Activated naive CD8-positive, alpha-beta T cell treated with anti-CD3 and anti-CD28 coated beads for 36 hours (primary cell): Measurements from ENCODE around the gene SACM1L. TPM values are rescaled to one million over a fixed set of nuclear protein-coding genes. Genes with fewer than 3 reads are reported as not detected.
A peak's percentile ranks its signal among the peaks of the same experiment; 100 is the strongest.
"Not testable (repeated sequence)": the region's sequence is repeated elsewhere in the genome, so short reads cannot be mapped to it uniquely, and the experiment has no call there.

Experiments used
- DNase-seq: peaks from one replicate; pipeline ENCODE4 v3.0.0; 2021
- H3K27ac Mint-ChIP-seq: one replicate; pipeline ENCODE4 v1.8.0; 2022; ENCODE audit warnings: mild to moderate bottlenecking, moderate library complexity, mixed read lengths
- H3K27me3 Mint-ChIP-seq: one replicate; pipeline ENCODE4 v1.8.0; 2022; ENCODE audit warnings: mild to moderate bottlenecking, mixed read lengths
- H3K36me3 Mint-ChIP-seq: one replicate; pipeline ENCODE4 v1.8.0; 2021; ENCODE audit warnings: mild to moderate bottlenecking, mixed read lengths
- H3K4me1 Mint-ChIP-seq: one replicate; pipeline ENCODE4 v1.8.0; 2021; ENCODE audit warnings: mixed read lengths
- H3K4me3 Mint-ChIP-seq: one replicate; pipeline ENCODE4 v1.8.0; 2022; ENCODE audit warnings: mild to moderate bottlenecking, moderate library complexity, mixed read lengths
- H3K9me3 Mint-ChIP-seq: one replicate; pipeline ENCODE4 v1.8.0; 2022; ENCODE audit warnings: mixed read lengths
- total RNA-seq, 2 experiments: library from RNA; stranded (reverse); gene quantifications; one replicate each; pipeline ENCODE4 v1.2.3, GENCODE V29; 2021

SACM1L gene
- total RNA-seq, 2 experiments from 2014 or later: 99.3 to 101 TPM

DNA sequence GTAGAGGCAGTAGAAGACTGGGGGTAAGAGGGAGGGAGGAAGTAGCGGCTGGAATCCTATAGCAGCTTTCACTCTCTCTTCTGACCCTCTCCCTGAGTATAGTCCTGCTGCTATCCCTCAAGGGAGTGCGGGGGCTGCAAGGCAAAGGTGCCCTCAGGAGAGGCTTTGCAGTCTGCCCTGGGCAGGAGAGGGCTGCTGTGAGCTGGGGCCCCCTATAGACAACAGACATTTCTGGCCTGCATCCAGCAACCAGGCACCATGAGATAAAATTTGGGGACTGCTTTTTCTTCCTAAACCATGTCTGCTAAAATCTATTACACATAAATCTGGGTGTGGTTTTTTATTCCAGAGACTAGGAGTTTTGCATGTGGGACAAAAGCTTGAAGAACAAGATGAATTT, 48.0 kb downstream of the SACM1L start:
- H3K27me3 Mint-ChIP-seq: no peaks in the 10 kb centered on the region
- H3K4me3 Mint-ChIP-seq: no peak overlapping the region
- no peak for DNase-seq
- H3K4me1 Mint-ChIP-seq: peaks cover 38% of the 10 kb centered on the region
- peaks cover 50% of the 10 kb centered on the region for H3K36me3 Mint-ChIP-seq
- H3K27ac Mint-ChIP-seq: peak overlapping the region; percentile 76
- H3K9me3 Mint-ChIP-seq: no peaks in the 10 kb centered on the region

DNA sequence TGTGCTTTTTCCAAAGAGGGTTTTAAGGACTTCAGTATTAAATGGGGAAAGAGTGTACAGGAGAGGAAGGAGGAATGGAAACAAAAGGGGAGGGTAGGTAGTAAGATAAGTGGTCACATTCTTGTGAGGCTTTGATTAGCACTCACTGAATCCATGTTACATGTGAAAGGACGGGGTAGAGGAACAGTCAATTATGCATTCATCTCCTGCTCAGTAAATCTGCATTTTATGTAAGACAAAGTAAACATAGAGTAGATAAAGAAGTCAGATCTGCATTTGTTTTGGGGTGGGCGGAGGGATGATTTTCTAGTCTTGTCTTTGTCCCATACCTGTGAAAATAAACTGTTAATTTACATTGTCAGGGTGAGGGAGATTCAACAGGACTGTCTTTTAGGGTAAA, 50.8 kb downstream of the SACM1L start:
- H3K9me3 Mint-ChIP-seq: no peaks in the 10 kb centered on the region
- H3K4me3 Mint-ChIP-seq: no peak overlapping the region
- H3K36me3 Mint-ChIP-seq: peaks cover 37% of the 10 kb centered on the region
- no peak overlapping the region for H3K27ac Mint-ChIP-seq
- no peak for DNase-seq
- H3K4me1 Mint-ChIP-seq: peaks cover 38% of the 10 kb centered on the region
- H3K27me3 Mint-ChIP-seq: no peaks in the 10 kb centered on the region

DNA sequence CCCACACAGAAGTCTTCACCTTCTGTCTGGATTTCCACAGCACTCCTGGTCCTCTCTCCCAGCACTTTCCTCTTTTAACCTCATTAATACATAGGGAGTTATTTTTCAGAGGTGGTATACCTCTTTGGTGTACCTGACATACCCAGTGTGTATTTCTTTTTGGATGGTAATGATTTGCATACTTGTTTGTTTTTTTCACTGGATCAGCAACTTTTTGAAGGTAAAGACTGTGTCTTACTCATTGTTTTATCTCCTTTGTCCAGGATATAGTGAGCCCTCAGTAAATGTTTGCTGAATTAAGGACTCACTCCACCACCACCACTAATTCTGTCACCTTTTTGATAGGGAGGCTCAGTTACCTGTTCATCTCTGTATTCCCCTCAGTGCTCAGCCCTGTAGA, 52.1 kb downstream of the SACM1L start:
- Mint-ChIP-seq H3K4me3 (no peak overlapping the region), H3K27me3 (no peaks in the 10 kb centered on the region)

DNA sequence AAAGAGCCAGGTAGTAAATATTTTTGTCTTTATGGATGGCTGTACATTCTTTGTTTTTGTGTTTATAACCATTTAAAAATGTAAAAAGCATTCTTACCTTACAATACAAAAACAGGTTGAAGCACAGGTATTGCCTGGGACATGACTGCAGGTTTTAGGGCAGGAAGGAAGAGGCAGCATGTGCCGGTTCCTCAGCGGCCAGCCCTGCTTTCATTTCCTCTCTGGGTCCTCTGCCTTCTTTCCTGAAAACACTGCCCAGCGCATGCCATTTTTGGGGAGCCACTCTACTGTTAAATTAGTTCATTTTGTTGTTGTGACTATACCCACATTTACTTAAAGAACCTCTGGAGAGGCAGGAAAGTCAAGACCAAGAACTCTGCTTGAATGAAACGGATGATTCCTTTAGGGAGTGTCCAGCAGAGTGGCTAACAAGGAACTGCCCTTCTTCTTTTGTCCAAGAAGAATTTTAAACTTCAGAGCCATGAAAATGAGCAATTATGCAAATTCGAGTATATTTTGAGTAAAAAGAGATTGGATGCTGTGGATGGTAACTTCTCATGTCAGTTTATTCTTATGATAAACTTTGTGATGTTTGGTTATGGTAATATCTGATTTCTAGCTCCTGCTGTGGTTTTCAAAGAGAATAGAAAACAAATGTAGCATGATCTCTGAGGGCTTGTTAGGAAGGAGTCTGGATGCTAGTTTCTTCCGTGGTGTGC, 52.7 kb downstream of the SACM1L start:
- Mint-ChIP-seq H3K9me3 (no peaks in the 10 kb centered on the region), H3K27me3 (no peaks in the 10 kb centered on the region), H3K27ac (peak overlapping the region; percentile 21), H3K4me1 (peaks cover 26% of the 10 kb centered on the region), H3K4me3 (no peak overlapping the region), H3K36me3 (peaks cover 34% of the 10 kb centered on the region)
- DNase-seq: no peak

More for the DNA sequence above, 52.1 kb downstream of the SACM1L start:
- Mint-ChIP-seq H3K4me1 (peaks cover 32% of the 10 kb centered on the region), H3K36me3 (peaks cover 37% of the 10 kb centered on the region), H3K27ac (peak overlapping the region; percentile 16), H3K9me3 (no peaks in the 10 kb centered on the region)
- no peak for DNase-seq

DNA sequence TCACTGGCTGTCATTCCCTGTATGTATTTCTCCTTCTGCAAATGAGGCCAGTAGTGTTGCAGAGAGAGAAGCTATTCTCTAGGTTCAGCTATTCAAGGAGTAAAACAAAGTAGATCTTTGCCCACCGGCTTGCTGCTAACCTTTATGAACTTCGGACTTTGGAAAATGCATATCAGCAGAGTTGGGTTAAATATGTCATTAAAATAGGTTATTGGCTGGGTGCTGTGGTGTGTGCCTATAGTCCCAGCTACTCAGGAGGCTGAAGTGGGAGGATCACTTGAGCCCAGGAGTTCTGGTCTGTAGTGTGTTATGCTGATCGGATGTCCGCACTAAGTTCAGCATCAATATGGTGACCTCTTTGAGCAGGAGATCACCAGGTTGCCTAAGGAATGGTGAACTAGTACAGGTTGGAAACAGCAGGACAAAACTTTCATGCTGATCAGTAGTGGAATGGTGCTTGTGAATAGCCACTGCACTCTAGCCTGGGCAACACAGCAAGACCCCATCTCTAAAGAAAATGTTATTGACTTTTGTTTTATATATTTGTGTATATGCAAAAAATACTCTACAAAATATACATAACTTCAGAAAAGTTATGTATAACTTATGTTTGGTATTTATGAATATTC, 53.4 kb downstream of the SACM1L start:
- Mint-ChIP-seq H3K4me3 (no peak overlapping the region), H3K36me3 (peaks cover 29% of the 10 kb centered on the region), H3K4me1 (peaks cover 25% of the 10 kb centered on the region), H3K27ac (peak overlapping the region; percentile 21), H3K27me3 (no peaks in the 10 kb centered on the region), H3K9me3 (no peaks in the 10 kb centered on the region)
- no peak for DNase-seq

DNA sequence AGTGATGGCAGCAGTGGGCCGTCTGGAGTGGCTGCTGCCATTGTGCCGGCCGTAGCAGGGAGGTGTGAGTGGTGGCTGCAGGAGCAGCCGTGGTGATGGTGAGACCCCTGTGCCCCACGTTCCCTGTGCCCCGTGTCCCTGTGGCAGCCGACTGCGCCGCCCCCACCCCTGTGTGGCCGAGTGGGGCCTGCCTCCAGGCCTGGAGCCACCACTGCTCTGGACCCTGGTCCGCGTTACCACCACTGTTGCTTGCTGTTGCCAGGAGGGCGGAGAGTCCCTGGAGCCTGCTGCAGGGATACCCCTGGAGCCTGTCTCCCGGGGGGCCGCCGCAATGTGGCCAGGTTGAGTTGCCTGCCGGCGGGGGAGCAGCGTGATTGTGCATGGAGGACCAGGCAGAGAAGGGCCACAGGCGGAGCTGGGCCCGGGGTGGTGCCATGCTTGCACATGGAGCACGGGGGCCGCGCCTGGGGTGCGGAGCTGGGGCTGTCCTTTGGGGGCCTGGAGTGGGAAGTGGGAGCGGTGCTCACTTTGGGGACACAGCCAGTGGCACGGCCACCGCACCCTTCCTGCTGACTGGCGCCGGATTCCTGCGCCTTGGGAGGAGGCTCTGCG, 57.1 kb downstream of the SACM1L start:
- Mint-ChIP-seq H3K27ac (no peak overlapping the region), H3K4me3 (no peak overlapping the region), H3K4me1 (peaks cover 9% of the 10 kb centered on the region), H3K9me3 (no peaks in the 10 kb centered on the region), H3K27me3 (no peaks in the 10 kb centered on the region), H3K36me3 (peaks cover 7% of the 10 kb centered on the region)
- no peak for DNase-seq

DNA sequence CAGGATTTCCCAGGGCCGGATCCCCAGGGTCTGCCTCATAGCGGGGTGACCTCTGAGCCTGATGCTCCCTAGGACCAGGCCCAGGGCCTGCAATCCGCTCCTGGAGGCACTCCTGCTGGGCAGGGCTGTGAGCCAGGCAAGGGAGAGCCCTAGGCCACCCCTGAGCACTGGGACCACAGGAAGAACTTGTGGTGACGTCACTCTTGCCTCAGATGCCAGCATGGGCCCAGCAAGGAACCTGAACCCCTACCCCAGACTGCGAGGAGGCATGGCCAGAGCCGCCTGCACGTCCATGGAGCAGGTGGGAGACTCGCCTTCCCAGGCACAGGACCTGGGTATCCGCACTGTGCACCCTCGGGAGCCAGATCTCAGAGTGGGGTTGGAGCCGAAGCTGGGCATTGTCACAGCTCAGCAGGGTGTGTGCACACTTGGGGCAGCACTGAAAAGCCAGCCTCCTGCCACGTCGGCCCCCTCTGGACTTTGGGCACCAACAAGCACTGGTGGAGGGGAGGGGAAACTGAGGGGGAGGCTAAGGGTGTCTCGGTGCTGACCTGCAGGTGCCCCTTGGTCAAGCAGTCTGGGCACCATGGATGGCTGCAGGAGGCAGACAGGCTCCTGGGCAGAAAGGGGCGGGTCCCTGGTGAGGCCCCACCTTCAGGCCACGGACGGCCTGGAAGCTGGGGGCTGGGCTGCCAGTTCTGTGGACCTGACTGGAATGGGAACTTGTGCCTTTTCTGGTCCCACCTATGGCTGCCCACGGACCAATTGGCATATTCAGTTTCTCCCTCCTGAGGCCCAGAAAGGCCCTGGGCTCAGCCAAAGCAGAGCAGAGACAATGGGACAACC, 57.8 kb downstream of the SACM1L start:
- H3K36me3 Mint-ChIP-seq: peaks cover 5% of the 10 kb centered on the region
- H3K4me1 Mint-ChIP-seq: peaks cover 2% of the 10 kb centered on the region
- H3K4me3 Mint-ChIP-seq: no peak overlapping the region
- no peak for DNase-seq
- no peaks in the 10 kb centered on the region for H3K9me3 Mint-ChIP-seq
- no peaks in the 10 kb centered on the region for H3K27me3 Mint-ChIP-seq
- no peak overlapping the region for H3K27ac Mint-ChIP-seq

DNA sequence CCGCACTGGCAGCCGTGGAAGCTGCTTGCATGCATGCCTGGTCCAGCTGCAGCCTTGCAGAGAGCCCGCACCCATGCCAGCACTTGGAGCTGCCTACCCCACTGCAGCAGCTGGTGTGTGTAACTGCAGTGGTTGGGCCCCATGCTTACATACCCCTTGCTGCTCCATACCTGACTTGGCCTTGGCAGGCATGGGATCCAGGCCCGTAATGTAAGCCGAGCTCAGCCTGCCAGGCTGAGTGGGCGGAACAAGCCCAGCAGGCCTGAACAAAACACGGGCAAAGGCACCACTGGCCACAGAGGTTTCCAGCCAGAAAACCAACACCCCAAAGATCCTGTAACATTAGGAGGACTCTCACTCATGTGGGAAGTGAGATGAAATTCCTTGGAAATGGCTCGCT, 58.9 kb downstream of the SACM1L start:
- no peaks in the 10 kb centered on the region for H3K27me3 Mint-ChIP-seq
- no peak overlapping the region for H3K27ac Mint-ChIP-seq
- no peak for DNase-seq

DNA sequence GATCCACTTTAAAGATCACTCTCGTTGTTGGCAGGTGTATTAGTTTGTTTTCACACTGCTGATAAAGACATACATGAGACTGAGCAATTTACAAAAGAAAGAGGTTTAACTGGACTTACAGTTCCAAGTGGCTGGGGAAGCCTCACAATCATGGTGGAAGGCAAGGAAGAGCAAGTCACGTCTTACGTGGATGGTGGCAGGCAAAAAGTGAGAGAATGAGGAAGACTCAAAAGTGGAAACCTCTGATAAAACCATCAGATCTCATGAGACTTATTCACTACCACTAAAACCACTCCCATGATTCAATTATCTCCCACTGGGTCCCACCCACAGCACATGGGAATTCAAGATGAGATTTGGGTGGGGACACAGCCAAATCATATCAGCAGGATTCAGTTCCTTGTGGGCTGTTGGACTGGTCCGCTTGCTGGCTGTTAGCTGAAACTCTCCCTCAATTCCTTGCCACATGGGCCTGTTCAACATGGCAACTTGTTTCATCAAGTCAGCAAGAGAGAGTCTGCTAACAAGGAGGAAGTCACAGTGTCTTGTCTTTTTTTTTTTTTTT, 59.9 kb downstream of the SACM1L start:
- not testable (repeated sequence) for H3K27me3 Mint-ChIP-seq, H3K4me3 Mint-ChIP-seq, H3K4me1 Mint-ChIP-seq, H3K27ac Mint-ChIP-seq, DNase-seq, H3K9me3 Mint-ChIP-seq, H3K36me3 Mint-ChIP-seq

More for the DNA sequence above, 58.9 kb downstream of the SACM1L start:
- H3K4me1 Mint-ChIP-seq: no peaks in the 10 kb centered on the region
- no peak overlapping the region for H3K4me3 Mint-ChIP-seq
- peaks cover 5% of the 10 kb centered on the region for H3K36me3 Mint-ChIP-seq
- H3K9me3 Mint-ChIP-seq: no peaks in the 10 kb centered on the region

DNA sequence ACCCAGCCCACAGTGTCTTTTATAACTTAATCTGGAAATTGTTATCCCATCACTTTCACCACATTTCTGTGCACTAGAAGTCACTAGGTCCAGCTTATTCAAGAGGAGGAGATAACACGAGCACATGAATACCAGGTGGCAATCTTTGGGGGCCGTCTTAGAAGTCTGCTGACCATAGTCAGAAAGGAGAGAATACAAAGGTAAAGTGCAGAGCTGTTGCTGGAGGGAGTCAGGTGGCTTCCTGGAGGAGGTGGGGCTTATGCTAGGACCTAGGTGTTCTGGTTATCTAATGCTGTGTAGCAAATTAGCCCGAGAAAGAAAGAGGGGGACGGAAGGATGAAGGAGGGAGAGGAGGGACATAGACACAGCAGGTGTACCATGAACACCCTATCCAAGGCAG, 60.7 kb downstream of the SACM1L start:
- Mint-ChIP-seq H3K27ac (no peak overlapping the region), H3K36me3 (peaks cover 5% of the 10 kb centered on the region), H3K4me3 (no peak overlapping the region), H3K27me3 (no peaks in the 10 kb centered on the region), H3K4me1 (no peaks in the 10 kb centered on the region), H3K9me3 (no peaks in the 10 kb centered on the region)
- DNase-seq: no peak

DNA sequence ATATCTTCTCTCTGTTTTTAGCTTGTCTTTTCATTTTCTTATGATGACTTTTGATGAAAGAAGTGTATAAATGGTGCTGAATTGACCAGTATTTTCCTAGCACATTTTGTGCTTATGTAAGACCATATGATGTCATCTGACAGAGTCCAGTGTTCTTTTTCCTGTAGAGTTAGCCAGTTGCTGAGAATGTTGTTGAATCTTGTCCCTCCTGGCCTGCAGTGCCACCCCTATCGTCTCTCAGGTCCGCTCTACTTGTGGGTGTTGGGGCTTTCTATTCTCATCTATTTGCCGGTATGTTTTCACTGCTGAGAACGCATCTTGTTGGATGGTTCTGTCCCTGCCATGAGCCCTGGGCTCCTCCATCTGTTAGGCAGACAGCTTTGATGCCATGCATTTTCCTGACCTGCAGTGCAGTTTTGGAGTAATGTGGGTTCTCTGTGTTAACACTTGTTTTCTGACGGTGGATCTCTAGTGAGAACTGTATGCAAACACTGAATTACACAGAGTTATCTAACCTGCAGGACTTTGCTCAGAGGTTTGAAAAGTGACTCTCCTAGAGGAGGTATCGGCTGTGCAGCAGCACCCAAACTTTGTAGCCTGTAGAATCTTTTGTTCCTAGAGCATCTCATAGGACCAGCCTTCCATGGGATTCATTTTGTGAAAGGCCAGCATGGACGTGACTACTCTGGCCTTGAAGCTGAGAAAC, 62.5 kb downstream of the SACM1L start:
- Mint-ChIP-seq H3K36me3 (peaks cover 2% of the 10 kb centered on the region), H3K27me3 (no peaks in the 10 kb centered on the region), H3K27ac (no peak overlapping the region), H3K4me1 (no peaks in the 10 kb centered on the region), H3K9me3 (no peaks in the 10 kb centered on the region), H3K4me3 (no peak overlapping the region)
- no peak for DNase-seq

DNA sequence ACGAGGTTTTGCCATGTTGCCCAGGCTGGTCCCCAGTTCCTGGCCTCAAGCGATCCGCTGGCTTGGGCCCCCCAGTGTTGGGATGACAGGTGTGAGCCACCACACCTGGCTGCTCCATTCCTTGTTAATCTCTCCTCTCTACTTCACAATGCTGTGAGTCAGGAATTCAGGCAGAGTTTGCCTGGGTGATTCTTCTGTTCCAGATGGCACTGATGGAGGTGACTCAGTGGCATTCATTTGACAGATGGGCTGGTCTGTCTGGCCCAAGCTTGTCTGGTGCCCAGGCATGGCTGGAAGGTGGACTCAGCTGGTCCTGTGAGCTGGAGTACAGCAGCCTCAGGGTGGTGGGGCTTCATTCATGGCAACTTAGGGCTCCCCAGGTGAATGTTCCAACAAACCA, 63.9 kb downstream of the SACM1L start:
- H3K36me3 Mint-ChIP-seq: no peaks in the 10 kb centered on the region
- no peak for DNase-seq
- H3K27me3 Mint-ChIP-seq: no peaks in the 10 kb centered on the region
- no peaks in the 10 kb centered on the region for H3K9me3 Mint-ChIP-seq
- H3K4me3 Mint-ChIP-seq: no peak overlapping the region
- H3K4me1 Mint-ChIP-seq: no peaks in the 10 kb centered on the region
- no peak overlapping the region for H3K27ac Mint-ChIP-seq

DNA sequence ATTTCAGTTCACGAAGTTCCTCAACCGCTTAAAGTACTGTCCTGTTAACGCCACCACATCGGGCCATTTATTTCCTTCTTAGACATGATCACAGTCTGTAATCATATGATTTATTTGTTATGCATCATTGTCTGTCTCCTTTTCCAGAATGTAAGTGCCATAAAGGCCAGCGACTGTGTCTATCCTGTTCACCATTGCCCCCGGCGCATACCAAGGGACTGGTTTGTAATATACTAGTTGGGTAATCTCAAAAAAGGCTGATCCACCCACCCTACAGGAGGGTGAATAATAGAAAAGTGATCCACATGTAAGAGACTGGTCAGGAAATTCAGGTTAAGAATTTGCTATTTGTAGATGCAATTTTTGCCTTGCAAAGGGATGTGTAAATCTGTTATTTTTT, 65.3 kb downstream of the SACM1L start:
- Mint-ChIP-seq H3K27ac (no peak overlapping the region), H3K4me1 (no peaks in the 10 kb centered on the region), H3K4me3 (no peak overlapping the region), H3K27me3 (no peaks in the 10 kb centered on the region), H3K9me3 (no peaks in the 10 kb centered on the region), H3K36me3 (no peaks in the 10 kb centered on the region)
- no peak for DNase-seq

DNA sequence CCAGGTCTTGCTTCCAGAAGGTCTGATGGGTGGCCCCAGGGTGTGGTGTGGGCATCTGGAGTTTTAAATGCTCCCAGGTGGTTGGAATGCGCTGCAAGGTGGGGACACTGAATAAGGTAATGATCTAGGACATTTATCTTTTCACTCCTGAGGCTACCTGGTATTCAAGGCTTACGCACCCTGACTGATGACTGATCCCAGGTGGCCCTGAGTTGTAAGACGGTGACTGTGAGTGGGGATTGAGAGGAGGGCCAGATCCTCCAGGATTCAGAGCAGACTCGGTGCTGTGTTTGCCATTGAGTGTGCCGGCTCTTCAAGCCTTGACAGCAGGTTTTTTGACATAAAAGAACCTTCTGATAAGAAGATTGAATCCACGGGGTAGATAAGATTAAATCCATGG, 66.9 kb downstream of the SACM1L start:
- H3K27ac Mint-ChIP-seq: no peak overlapping the region
- H3K4me3 Mint-ChIP-seq: no peak overlapping the region
- no peak for DNase-seq
- H3K27me3 Mint-ChIP-seq: peaks cover 3% of the 10 kb centered on the region
- no peaks in the 10 kb centered on the region for H3K4me1 Mint-ChIP-seq
- H3K36me3 Mint-ChIP-seq: no peaks in the 10 kb centered on the region
- H3K9me3 Mint-ChIP-seq: no peaks in the 10 kb centered on the region
